Peyer's patch (tissue), 4 donors: ENCODE measurements around the gene FMNL2. TPM values are rescaled to one million over a fixed set of nuclear protein-coding genes. Genes with fewer than 3 reads are reported as not detected.

Experiments used
- DNase-seq, 3 donors: peaks; one replicate each; pipeline ENCODE4 v3.0.0-alpha.2; 2017 to 2019
- H3K27ac ChIP-seq, 4 donors: fragments of 200-600 bp; sonication (generic); one replicate each; pipeline ENCODE4 v1.5.1; 2016 to 2019
- H3K27me3 ChIP-seq, 2 donors: fragments of 200-600 bp; sonication (generic); one replicate each; pipeline ENCODE4 v1.5.1; 2019
- H3K36me3 ChIP-seq, 3 donors: fragments of 200-600 bp; sonication (generic); one replicate each; pipeline ENCODE4 v1.5.1; 2016 to 2019
- H3K4me1 ChIP-seq, 4 donors: fragments of 200-600 bp; sonication (generic); one replicate each; pipeline ENCODE4 v1.5.1; 2016 to 2019
- H3K4me3 ChIP-seq, 4 donors: fragments of 200-600 bp; sonication (generic); 1 replicate in 3 of 4; 2 replicates in 1 of 4; pipeline ENCODE4 v1.5.1; 2016 to 2019; ENCODE audit warnings: mild to moderate bottlenecking in 1 of 4
- H3K9me3 ChIP-seq, 4 donors: fragments of 200-600 bp; sonication (generic); one replicate each; pipeline ENCODE4 v1.5.1; 2016 to 2019; ENCODE audit warnings: mild to moderate bottlenecking in 1 of 4
- POLR2A ChIP-seq, 2 donors: fragments of 450-650 bp; IDR thresholded peaks; one replicate each; pipeline ENCODE4 v1.5.1; 2017; ENCODE audit warnings: antibody characterized with exemption in 2 of 2, mild to moderate bottlenecking in 2 of 2, moderate library complexity in 2 of 2
- total RNA-seq, 4 donors: library from RNA; depleted of rRNA; stranded (reverse); fragments of >200 nt; gene quantifications; one replicate each; pipeline ENCODE4 v1.1.0, GENCODE V29; 2016
- TF ChIP-seq, protein P1 (sequence below), 6 experiments: fragments of 450-650 bp in 4 of 6; fragments of 200-600 bp in 2 of 6; sonication (generic) in 1 of 6; IDR thresholded peaks; one replicate each; pipeline ENCODE4 v1.5.1; 2017 to 2019; ENCODE audit warnings: antibody characterized with exemption in 6 of 6, mild to moderate bottlenecking in 3 of 6, moderate library complexity in 1 of 6

FMNL2 gene
- total RNA-seq, 4 donors from 2014 or later = 7.5 to 52.0 (median 17.1) TPM

DNA sequence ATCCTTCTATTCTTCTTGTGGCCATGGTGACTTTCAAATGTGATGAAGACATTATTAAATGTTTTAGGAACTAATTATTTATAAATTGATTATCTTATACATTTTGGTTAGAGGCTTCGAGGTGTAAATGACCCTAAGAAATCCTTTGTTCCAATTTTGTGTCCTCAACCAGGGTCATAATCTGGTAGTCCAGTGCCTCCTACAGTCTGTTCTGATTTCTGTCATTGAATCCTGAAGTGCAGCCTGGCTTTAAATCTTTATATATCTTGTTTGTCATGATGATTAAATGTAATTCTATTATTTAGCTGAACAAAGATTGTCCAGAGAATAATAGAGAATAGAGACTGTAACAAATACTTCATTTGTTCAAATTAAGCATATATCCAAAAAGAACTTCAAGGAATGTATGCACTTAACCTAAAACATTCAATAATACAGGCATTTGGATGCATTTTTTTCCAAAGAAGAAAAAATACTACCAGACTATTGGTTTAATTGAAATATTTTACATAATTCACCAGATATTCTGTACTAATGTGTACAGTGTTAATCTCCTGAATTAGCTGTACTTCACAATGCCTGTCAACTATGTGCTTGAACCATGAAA lies 292.5 kb downstream of the FMNL2 start:
- DNase-seq = no peak

DNA sequence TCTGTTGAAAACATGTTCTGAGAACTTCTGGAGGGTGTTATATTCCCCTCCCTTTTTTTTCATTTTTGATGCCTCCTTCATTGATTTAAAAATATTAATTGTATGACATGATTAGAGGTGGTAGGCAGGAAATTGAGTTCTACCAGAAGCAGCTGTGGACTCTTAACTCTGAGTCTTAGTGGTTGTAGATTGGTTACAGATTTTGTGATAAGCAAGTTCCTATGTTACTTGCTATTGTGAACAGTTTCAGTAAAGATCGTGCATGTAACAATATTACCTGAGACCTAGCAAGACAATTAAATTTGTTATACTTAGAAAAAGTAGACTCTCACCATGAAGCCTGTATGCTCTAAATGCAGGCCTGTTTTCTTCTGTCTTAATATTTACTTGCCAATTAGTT lies 294.2 kb downstream of the FMNL2 start:
- Histone ChIP-seq H3K27ac (no peak overlapping the region), H3K36me3 (no peaks in the 10 kb centered on the region), H3K4me1 (no peaks in the 10 kb centered on the region), H3K4me3 (no peak overlapping the region), H3K27me3 (no peaks in the 10 kb centered on the region), H3K9me3 (no peaks in the 10 kb centered on the region)
- no peak for DNase-seq
- TF ChIP-seq POLR2A (IDR thresholded peaks at IDR 0.05) = no peak
- TF ChIP-seq, protein P1, sequence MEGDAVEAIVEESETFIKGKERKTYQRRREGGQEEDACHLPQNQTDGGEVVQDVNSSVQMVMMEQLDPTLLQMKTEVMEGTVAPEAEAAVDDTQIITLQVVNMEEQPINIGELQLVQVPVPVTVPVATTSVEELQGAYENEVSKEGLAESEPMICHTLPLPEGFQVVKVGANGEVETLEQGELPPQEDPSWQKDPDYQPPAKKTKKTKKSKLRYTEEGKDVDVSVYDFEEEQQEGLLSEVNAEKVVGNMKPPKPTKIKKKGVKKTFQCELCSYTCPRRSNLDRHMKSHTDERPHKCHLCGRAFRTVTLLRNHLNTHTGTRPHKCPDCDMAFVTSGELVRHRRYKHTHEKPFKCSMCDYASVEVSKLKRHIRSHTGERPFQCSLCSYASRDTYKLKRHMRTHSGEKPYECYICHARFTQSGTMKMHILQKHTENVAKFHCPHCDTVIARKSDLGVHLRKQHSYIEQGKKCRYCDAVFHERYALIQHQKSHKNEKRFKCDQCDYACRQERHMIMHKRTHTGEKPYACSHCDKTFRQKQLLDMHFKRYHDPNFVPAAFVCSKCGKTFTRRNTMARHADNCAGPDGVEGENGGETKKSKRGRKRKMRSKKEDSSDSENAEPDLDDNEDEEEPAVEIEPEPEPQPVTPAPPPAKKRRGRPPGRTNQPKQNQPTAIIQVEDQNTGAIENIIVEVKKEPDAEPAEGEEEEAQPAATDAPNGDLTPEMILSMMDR (IDR thresholded peaks at IDR 0.05) = no peak

More for the DNA sequence above, 292.5 kb downstream of the FMNL2 start:
- no peak overlapping the region for H3K4me3 ChIP-seq
- H3K27ac ChIP-seq = no peak overlapping the region
- no peak for TF ChIP-seq POLR2A (IDR thresholded peaks at IDR 0.05)
- TF ChIP-seq, protein P1 (IDR thresholded peaks at IDR 0.05) = peak in 5 of 6 experiments; percentile 22 to 68 (median 61)
- no peaks in the 10 kb centered on the region for H3K4me1 ChIP-seq
- H3K27me3 ChIP-seq = no peaks in the 10 kb centered on the region
- H3K36me3 ChIP-seq = no peaks in the 10 kb centered on the region
- H3K9me3 ChIP-seq = no peaks in the 10 kb centered on the region

DNA sequence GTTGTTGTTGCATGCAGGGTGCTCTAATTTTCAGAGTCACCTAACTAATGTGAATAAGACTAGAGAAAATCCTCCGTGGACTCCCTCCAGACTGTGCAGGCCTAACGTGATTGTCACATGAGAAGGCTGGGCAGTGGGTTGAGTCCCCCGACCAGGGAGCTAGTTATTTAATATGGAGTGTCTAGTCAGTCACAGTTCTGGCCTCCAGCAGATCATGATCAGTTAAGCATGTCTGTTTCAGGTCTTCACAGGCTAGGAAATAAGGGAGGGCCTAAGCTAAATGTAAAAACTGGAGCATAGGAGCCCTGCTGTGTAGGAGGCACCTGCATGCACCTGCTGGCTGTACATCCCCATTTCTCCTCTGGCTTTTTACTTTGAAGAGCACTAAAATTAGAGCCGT lies 295.5 kb downstream of the FMNL2 start:
- no peak overlapping the region for H3K27ac ChIP-seq
- no peaks in the 10 kb centered on the region for H3K27me3 ChIP-seq
- no peaks in the 10 kb centered on the region for H3K9me3 ChIP-seq
- no peak overlapping the region for H3K4me3 ChIP-seq
- TF ChIP-seq, protein P1 (IDR thresholded peaks at IDR 0.05) = no peak
- TF ChIP-seq POLR2A (IDR thresholded peaks at IDR 0.05) = no peak
- no peak for DNase-seq
- no peaks in the 10 kb centered on the region for H3K36me3 ChIP-seq
- H3K4me1 ChIP-seq = no peaks in the 10 kb centered on the region

DNA sequence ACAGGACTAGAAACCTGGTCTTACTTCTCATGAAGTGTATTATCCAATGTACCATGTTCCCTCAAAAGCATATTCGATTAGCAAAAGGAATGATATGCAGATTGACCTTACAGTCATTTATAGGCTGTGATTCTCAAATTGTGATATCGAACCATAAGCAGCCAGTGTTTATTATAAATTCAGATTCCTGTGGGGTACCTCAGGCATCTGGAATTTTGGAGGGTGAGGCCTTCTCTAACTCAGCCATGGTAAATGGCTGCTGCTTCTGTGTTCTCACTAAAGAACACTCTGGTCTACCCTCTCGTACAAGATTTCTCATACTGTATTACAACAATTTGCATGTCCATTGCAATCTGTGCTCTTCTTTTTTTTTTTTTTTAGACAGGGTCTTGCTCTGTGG lies 297.8 kb downstream of the FMNL2 start:
- Histone ChIP-seq H3K36me3 (peaks cover 0 to 5% (median 0%) of the 10 kb centered on the region in 3 donors), H3K9me3 (no peaks in the 10 kb centered on the region), H3K4me1 (no peaks in the 10 kb centered on the region), H3K27me3 (no peaks in the 10 kb centered on the region), H3K4me3 (no peak overlapping the region), H3K27ac (no peak overlapping the region)
- TF ChIP-seq, protein P1 (IDR thresholded peaks at IDR 0.05) = no peak
- TF ChIP-seq POLR2A (IDR thresholded peaks at IDR 0.05) = no peak
- no peak for DNase-seq

DNA sequence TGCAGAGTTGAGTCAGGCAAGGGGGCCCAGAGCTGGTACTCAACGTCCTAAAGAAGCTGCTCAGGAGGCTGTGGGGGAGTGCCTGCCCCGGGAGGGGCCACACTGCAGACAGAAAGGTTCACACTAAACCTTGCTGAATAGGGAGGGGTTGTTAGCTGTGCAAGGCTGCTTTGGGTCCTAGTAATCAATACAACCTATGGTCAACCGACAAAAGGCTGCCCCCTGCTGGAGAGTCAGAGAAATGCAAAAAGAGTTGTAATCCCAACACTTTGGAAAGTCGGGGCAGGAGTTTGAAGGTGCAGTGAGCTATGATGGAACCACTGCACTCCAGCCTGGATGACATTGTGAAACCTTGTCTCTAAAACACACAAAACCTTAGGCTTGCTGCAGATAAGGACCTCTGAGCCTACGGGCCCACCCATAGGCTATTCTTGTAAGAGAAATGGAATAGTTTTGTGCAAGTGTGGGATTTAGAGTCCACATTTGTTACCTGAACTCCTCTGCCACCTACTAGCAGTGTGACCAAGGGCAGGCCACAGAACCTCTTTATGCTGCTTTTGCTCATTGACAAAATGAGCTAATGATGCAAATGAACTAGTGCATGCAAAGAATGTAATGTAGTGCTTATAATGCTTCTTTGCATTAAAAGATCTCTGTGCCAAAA lies 300.8 kb downstream of the FMNL2 start:
- H3K4me1 ChIP-seq = no peaks in the 10 kb centered on the region
- peaks cover 0 to 13% (median 0%) of the 10 kb centered on the region in 3 donors for H3K36me3 ChIP-seq
- no peak overlapping the region for H3K27ac ChIP-seq
- no peak overlapping the region for H3K4me3 ChIP-seq
- DNase-seq = peak; percentile 52 to 84 (median 64)
- no peaks in the 10 kb centered on the region for H3K27me3 ChIP-seq
- H3K9me3 ChIP-seq = no peaks in the 10 kb centered on the region
- no peak for TF ChIP-seq POLR2A (IDR thresholded peaks at IDR 0.05)
- TF ChIP-seq, protein P1 (IDR thresholded peaks at IDR 0.05) = peak; percentile 64 to 83 (median 78)
